ENCODE data around the gene SEL1L2. TPM values are rescaled to one million over a fixed set of nuclear protein-coding genes. Genes with fewer than 3 reads are reported as not detected.

The SEL1L2 gene
- total RNA-seq, 1 experiment from 2014 or later = not detected

GRCh38 chr20:14030991-14031390 is 40.6 kb upstream of the SEL1L2 start:
- ChIA-PET CTCF (no interaction called here), POLR2A (no interaction called here)
- DNase-seq = no peak
- Histone ChIP-seq H3K36me3 (ENCODE audit: control insufficient read depth, insufficient read depth, low read length) (no peaks in the 10 kb centered on the region), H3K27me3 (replicated peaks; ENCODE audit: control insufficient read depth, insufficient read depth, low read length) (no peaks in the 10 kb centered on the region), H3K9me3 (no peaks in the 10 kb centered on the region), H3K4me1 (no peaks in the 10 kb centered on the region), H3K4me3 (ENCODE audit: low read depth, low read length) (no peak overlapping the region)
- no peaks in the 10 kb centered on the region for H3K4me1 Mint-ChIP-seq (ENCODE audit: low read depth, unreplicated experiment)
- peaks cover 3% of the 10 kb centered on the region for H3K27me3 Mint-ChIP-seq (ENCODE audit: insufficient read depth, unreplicated experiment)
- H3K36me3 Mint-ChIP-seq (ENCODE audit: insufficient read depth, unreplicated experiment) = no peaks in the 10 kb centered on the region
- BruUV-seq (replicated peaks) = no TSS peak
- no peak overlapping the region for H3K27ac Mint-ChIP-seq (ENCODE audit: unreplicated experiment)
- TF ChIP-seq, protein P1, sequence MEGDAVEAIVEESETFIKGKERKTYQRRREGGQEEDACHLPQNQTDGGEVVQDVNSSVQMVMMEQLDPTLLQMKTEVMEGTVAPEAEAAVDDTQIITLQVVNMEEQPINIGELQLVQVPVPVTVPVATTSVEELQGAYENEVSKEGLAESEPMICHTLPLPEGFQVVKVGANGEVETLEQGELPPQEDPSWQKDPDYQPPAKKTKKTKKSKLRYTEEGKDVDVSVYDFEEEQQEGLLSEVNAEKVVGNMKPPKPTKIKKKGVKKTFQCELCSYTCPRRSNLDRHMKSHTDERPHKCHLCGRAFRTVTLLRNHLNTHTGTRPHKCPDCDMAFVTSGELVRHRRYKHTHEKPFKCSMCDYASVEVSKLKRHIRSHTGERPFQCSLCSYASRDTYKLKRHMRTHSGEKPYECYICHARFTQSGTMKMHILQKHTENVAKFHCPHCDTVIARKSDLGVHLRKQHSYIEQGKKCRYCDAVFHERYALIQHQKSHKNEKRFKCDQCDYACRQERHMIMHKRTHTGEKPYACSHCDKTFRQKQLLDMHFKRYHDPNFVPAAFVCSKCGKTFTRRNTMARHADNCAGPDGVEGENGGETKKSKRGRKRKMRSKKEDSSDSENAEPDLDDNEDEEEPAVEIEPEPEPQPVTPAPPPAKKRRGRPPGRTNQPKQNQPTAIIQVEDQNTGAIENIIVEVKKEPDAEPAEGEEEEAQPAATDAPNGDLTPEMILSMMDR (IDR thresholded peaks at IDR 0.05; ENCODE audit: insufficient read depth in 1 of 2, low read depth in 1 of 2, low read length in 1 of 2, severe bottlenecking in 1 of 2, unreplicated experiment in 1 of 2) = no peak
- no peaks in the 10 kb centered on the region for H3K9me3 Mint-ChIP-seq (ENCODE audit: unreplicated experiment)
- no peak overlapping the region for H3K4me3 Mint-ChIP-seq (ENCODE audit: unreplicated experiment)
- intact Hi-C loops (cut with micrococcal nuclease; ENCODE audit: unreplicated experiment) = no loop called here

GRCh38 chr20:14012671-14013070 is 22.3 kb upstream of the SEL1L2 start:
- no peaks in the 10 kb centered on the region for H3K4me1 ChIP-seq
- DNase-seq = no peak
- Mint-ChIP-seq H3K27ac (ENCODE audit: unreplicated experiment) (no peak overlapping the region), H3K27me3 (ENCODE audit: insufficient read depth, unreplicated experiment) (no peaks in the 10 kb centered on the region), H3K36me3 (ENCODE audit: insufficient read depth, unreplicated experiment) (no peaks in the 10 kb centered on the region), H3K4me3 (ENCODE audit: unreplicated experiment) (no peak overlapping the region), H3K9me3 (ENCODE audit: unreplicated experiment) (peaks cover 6% of the 10 kb centered on the region), H3K4me1 (ENCODE audit: low read depth, unreplicated experiment) (no peaks in the 10 kb centered on the region)
- no peak overlapping the region for H3K4me3 ChIP-seq (ENCODE audit: low read depth, low read length)
- ChIA-PET POLR2A (no interaction called here), CTCF (no interaction called here)
- no peaks in the 10 kb centered on the region for H3K27me3 ChIP-seq (replicated peaks; ENCODE audit: control insufficient read depth, insufficient read depth, low read length)
- TF ChIP-seq, protein P1 (IDR thresholded peaks at IDR 0.05; ENCODE audit: insufficient read depth in 1 of 2, low read depth in 1 of 2, low read length in 1 of 2, severe bottlenecking in 1 of 2, unreplicated experiment in 1 of 2) = no peak
- peaks cover 11% of the 10 kb centered on the region for H3K9me3 ChIP-seq
- H3K36me3 ChIP-seq (ENCODE audit: control insufficient read depth, insufficient read depth, low read length) = no peaks in the 10 kb centered on the region
- no TSS peak for BruUV-seq (replicated peaks)
- intact Hi-C loops (cut with micrococcal nuclease; ENCODE audit: unreplicated experiment) = no loop called here

DNA sequence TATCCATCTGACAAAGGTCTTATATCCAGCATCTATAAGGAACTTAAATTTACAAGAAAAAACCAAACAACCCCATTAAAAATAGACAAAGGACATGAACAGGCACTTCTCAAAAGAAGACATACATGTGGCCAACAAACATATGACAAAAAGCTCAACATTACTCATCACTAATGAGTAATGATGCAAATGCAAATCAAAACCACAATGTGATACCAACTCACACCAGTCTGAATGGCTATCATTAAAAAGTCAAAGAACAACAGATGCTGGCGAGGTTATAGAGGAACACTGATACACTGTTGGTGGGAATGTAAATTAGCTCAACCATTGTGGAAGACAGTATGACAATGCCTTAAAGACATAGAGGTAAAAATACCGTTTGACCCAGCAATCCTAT is 18.8 kb upstream of the SEL1L2 start:
- no peak overlapping the region for H3K27ac Mint-ChIP-seq (ENCODE audit: unreplicated experiment)
- no peaks in the 10 kb centered on the region for H3K36me3 ChIP-seq (ENCODE audit: control insufficient read depth, insufficient read depth, low read length)

More for the DNA sequence above, 18.8 kb upstream of the SEL1L2 start:
- intact Hi-C loops (cut with micrococcal nuclease; ENCODE audit: unreplicated experiment) = no loop called here
- no peak for DNase-seq
- H3K9me3 Mint-ChIP-seq (ENCODE audit: unreplicated experiment) = no peaks in the 10 kb centered on the region
- no peak overlapping the region for H3K4me3 ChIP-seq (ENCODE audit: low read depth, low read length)
- H3K9me3 ChIP-seq = no peaks in the 10 kb centered on the region
- H3K36me3 Mint-ChIP-seq (ENCODE audit: insufficient read depth, unreplicated experiment) = no peaks in the 10 kb centered on the region
- TF ChIP-seq, protein P1 (IDR thresholded peaks at IDR 0.05; ENCODE audit: insufficient read depth in 1 of 2, low read depth in 1 of 2, low read length in 1 of 2, severe bottlenecking in 1 of 2, unreplicated experiment in 1 of 2) = no peak
- no peaks in the 10 kb centered on the region for H3K27me3 ChIP-seq (replicated peaks; ENCODE audit: control insufficient read depth, insufficient read depth, low read length)
- no peaks in the 10 kb centered on the region for H3K4me1 Mint-ChIP-seq (ENCODE audit: low read depth, unreplicated experiment)
- no peak overlapping the region for H3K4me3 Mint-ChIP-seq (ENCODE audit: unreplicated experiment)
- ChIA-PET CTCF (no interaction called here), POLR2A (no interaction called here)
- BruUV-seq (replicated peaks) = no TSS peak
- H3K27me3 Mint-ChIP-seq (ENCODE audit: insufficient read depth, unreplicated experiment) = no peaks in the 10 kb centered on the region
- no peaks in the 10 kb centered on the region for H3K4me1 ChIP-seq

Measured in Caco-2 (cell line).